HG02798 (cell line): ENCODE data around the gene GCAT.
A peak's percentile ranks its signal among the peaks of the same experiment; 100 is the strongest.

Source experiments
- ATAC-seq: cut with Tn5 transposase; IDR thresholded peaks from one replicate; pipeline ENCODE4 v1.9.1; 2021; ENCODE audit warnings: mild to moderate bottlenecking; ENCODE audit not compliant: unreplicated experiment, poor library complexity

Gene GCAT

DNA sequence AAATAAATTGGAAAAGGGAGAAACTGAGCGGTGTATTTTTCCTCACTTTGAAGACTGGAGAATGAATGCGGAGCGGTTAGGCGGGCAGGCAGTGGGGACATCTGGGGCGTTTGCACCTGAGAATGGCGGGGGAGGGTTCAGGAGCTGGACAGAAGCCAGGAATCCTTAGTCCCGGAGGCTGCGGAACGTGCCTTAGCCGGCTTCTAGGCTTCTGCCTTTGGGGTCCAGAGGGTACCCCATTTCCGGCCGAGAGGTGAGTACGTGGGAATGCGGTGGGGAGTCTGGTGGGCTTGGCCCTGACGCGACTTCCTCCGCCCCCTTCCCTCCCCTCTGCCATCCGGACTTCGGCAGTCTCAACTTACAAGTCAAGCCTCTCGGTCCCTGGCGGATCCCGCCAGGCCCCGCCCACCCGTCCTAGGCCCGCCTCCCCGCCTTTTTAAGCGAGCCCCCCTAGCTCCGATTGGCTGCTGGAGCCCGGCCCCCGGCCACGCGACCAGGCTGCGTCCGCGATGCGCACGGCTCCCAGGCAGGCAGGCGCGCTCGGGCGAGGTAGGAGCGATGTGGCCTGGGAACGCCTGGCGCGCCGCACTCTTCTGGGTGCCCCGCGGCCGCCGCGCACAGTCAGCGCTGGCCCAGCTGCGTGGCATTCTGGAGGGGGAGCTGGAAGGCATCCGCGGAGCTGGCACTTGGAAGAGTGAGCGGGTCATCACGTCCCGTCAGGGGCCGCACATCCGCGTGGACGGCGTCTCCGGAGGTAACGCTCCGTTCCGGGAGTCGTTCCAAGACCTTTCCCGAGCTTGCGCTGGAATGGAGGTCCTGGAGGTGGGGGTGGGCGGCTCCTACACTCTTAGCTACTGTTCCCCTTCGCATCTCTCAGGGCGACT, at the start of gene GCAT:
Gene GCAT (plus strand): TSS at position 525 of the 884 bp plus-strand sequence. CDS start 34 bp downstream, at position 559.
- ATAC-seq = peak; percentile 87

DNA sequence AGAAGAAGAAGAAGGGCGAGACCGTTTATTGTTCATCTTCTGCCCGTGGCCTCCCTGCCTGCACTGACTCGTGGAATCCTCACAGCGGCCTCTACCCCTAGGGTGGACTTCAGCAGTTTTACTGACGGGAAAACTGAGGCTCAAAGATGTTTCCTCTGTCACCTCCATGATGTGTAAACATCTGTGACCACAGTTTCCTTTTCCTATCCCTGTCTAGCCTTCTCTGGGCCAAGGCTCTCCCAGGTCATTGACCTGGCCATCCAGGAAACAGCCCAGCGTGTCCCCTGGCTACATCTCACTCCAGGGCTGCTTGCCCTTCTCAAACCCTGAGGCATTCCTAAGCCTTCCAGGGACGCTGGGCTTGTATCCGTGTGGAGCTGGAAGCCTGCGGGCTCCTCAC, 49.0 kb upstream of the GCAT start:
- no peak for ATAC-seq

DNA sequence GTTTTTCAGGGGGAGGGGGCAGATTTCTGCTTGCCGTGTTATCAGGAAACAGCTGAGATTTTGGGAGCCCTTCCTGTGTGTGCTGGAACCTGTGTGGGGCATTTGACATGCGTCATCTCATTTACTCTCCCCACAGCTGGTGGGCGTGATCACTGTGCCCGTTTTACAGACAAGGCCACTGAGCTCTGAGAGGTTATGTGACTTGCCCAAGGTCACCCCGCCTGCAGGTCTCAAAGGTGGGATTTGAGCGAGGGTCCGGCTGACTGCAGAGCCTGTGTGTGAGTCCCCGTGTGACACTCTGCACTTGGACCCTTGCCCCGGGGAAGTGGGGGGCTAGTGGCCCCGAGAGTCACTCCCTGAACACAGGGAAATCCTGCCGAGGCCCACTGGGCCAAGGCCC, 48.5 kb upstream of the GCAT start:
- no peak for ATAC-seq

DNA sequence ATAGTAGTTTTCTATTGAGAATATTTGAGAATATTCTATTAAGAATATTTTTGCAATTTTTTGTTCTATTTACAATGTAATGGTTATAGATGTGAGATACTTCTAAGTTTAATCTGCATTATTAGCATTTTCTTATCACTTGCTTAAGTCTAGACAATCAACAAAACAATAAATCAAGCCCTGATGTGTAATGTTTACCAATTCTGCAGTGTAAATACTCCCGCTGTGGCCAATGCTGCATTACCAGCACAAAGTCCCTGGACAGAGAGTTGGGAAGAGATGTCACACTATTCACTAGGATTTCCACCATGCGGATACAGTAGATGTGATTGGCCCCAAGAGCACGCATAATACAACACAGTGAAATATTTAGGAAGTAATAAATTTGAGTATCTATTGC, 47.6 kb upstream of the GCAT start:
- no peak for ATAC-seq

DNA sequence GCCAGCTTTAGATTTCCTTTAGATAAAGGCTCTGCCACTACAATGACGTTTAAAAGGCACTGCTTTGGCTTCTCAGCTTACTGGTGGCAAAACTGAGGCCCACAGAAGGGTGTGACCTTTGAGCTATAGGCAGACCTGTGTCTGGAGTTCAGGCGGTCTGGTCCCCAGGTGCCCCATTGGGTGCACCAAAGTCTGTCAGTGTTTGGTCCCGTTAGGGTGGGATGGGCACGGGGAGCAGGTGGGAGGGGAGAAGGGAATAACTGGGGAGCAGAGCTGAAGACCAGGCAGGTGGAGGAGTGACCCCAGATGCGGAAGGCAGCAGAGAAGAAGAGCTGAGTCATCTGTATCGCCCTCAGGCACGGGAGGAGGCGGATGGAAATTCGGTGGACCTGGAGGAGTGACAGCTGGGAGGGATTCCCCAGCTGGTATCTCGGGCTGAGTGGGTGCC, 45.3 kb upstream of the GCAT start:
- no peak for ATAC-seq

DNA sequence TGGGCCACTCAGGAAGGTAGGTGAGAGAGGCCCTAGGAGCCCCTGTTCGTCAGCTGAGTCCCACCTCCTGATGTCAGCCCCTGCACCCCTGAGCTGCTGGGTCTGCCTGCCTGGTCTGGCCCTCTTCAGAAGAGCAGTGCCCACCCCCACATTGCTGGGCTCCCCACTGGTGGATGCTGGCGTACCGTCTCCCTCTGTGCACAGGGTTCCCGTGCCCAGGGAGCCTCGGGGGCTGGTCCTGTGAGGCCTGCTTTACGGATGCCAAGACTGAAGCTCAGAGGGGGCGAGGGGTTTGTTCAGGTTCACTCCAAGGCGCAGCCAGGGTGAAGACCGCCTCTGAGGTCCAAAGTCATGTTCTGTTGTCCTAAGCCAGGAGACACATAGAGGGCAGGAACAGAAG, 44.7 kb upstream of the GCAT start:
- no peak for ATAC-seq

DNA sequence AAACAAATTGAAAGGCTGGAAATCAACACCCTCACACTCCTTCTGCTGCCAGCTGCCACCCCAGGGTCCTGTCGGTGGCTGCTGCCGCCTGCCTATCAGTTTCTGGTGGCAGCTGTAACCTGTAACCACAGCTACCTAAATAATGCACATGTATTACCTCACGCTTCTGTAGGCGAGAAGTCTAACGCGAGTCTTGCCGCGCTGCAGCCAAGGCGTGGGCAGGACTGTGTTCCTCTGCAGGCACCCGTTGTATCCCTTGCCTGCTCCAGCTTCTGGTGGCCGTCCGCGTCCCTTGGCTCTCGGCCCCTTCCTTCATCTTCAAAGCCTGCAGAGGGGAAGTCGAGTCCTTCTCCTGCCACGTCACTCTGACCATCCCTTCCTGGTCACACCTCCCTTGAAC, 44.1 kb upstream of the GCAT start:
- ATAC-seq = no peak

DNA sequence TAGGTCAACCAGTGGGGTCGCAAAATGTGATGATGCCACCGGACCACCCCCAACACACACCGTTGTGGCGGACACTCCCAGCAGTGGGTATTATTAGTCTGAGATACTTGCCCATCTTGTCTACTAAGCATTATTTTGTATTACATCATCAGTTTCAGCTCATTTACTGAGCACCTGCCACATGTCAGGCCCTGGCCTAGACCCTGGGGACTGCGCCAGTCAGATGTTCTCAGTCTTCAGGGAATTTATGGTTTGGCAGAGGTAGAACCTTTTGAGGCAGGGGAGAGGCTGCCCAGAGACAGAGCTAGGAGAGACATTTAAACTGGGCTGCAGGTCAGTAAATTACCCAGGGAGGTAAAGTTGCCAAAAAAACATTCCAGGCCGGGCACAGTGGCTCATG, 43.1 kb upstream of the GCAT start:
- no peak for ATAC-seq

DNA sequence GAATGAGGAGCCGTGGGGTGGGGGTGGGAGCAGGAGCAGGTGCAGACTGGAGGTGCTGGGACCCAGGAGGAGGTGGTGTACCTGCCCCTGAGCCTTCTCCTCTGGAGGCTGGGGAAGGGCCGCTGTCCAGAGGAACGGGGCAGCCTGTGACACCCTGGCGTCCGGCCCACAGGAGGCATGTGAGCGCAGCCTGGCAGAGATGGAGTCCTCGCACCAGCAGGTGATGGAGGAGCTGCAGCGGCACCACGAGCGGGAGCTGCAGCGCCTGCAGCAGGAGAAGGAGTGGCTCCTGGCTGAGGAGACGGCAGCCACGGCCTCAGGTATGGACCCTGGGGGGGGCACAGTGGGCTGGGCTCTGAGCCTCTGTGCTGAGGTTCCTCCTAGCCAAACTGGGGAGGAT, 42.2 kb upstream of the GCAT start:
- ATAC-seq = no peak

DNA sequence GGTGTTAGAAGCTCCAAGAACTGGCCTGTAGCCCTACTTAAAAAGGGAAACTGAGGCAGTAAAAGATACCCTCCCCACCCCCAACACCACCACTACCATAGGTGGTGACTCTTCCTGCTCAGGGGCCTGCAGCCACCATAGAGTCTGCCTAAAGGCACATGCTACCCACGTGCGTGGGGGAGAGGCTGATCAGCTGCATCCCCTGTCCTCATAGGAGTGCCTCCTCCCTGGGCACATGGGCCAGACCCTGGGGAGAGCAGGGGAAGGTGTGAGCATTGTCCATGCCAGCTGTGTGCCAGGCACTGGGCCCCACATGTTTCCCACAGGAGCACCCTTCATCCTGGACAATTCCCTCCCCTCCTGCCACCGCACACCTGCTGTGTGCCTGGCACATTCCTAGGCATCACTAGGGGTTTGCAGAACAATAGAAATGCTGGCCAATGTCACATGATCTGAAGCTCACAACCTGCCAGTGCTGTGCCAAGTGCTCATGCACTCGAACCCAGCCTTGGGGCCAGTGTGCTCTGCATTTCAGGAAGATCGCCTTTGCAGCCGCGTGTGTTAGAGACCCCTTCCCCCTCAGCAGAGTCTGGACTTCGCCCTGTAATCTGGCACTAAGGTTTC, 41.7 kb upstream of the GCAT start:
- no peak for ATAC-seq

DNA sequence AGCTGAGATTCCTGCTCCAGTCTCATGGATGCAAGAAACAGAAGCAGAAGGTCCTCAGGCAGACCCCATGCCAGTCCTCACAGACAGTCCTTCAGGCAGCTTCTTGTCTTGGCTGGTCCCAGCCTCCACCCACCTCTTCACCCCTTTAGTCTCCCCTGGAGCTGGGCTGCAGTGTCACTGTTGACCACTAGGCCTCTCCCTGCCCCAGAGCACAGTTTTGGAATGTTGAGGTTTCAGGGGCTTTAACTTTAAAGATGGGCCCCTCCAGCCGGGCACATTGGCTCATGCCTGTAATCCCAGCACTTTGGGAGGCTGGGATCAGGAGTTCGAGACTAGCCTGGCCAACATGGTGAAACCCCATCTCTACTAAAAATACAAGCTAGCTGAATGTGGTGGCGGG, 39.5 kb upstream of the GCAT start:
- no peak for ATAC-seq

DNA sequence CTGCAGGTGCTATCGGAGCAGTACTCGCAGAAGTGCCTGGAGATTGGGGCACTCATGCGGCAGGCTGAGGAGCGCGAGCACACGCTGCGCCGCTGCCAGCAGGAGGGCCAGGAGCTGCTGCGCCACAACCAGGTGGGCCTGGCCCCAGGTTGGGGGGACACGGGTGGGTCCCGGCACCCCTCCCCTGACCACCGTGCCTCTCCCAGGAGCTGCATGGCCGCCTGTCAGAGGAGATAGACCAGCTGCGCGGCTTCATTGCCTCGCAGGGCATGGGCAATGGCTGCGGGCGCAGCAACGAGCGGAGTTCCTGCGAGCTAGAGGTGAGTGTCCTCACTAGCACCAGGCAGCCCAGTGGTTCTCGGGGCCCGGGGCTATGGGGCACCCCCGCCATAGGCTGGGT, 38.7 kb upstream of the GCAT start:
- ATAC-seq = no peak

DNA sequence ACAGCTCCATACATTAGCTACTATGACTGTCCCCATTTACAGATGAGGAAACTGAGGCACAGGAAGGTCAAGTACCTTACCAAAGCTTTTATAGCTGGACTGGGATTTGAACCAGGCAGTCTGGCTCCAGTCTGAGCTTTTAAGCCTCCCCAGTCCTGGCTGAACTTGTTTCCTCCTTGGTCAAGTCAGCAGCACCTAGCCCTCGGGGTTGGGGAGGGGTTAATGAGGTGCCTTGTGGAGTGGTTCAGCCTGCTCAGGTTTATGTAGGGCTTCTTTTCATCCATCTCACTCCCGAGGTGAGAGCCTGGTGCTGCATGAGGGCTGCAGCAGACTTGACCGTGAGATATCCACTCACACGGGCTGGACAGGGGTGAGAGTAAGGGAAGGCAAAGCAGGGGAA, 36.7 kb upstream of the GCAT start:
- no peak for ATAC-seq

DNA sequence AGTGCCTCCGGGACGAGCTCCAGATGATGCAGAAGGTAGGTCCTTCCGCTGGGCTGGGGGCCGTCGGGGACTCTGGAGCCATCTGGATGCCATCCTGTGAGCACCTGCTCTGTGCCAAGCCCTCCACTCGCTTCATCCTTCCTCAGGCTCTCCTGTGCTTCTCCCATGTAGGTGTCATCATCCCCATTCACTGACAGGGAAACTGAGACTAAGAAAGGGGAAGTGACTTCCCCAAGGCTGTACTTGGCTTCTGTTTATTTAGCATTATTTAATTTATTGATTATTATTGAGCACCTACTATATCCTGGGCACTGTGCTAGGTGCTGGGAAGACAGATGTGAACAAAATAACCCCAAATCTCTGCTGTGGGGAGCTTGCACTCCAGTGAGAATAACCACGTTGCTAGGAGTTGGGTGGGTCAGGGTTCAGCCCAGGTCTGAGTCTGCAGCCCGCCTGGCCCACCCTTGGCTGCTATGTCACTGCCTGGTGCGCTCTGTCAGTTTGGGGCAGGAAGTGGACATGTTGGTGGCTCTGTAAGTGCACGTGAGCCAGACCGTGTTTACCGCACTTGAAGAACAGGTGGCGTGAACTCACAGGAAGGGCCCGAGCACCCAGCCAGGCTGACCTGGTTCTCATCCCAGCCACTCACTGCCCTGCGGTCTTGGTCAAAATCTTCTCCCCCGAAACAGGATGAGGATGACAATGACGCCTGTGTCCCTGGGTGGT, 35.9 kb upstream of the GCAT start:
- no peak for ATAC-seq

DNA sequence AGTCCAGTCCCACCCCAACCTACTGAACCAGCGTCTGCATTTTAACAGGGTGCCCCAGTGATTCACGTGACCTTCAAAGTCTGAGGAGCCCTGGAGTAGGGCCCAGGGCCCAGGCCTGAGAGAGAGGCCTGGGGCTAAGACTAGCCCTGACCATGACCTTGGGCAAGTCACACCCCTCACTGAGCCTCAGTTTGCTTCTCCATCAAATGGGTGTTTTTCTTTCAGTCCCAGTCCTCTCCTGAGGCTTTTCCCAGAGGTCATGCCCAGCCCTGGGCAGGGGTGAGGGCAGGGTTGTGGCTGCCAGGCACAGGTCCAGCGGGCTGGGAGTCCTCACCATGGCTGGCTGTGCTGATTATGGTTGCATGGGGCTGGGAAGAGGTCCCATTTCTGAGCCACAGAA, 33.0 kb upstream of the GCAT start:
- no peak for ATAC-seq

DNA sequence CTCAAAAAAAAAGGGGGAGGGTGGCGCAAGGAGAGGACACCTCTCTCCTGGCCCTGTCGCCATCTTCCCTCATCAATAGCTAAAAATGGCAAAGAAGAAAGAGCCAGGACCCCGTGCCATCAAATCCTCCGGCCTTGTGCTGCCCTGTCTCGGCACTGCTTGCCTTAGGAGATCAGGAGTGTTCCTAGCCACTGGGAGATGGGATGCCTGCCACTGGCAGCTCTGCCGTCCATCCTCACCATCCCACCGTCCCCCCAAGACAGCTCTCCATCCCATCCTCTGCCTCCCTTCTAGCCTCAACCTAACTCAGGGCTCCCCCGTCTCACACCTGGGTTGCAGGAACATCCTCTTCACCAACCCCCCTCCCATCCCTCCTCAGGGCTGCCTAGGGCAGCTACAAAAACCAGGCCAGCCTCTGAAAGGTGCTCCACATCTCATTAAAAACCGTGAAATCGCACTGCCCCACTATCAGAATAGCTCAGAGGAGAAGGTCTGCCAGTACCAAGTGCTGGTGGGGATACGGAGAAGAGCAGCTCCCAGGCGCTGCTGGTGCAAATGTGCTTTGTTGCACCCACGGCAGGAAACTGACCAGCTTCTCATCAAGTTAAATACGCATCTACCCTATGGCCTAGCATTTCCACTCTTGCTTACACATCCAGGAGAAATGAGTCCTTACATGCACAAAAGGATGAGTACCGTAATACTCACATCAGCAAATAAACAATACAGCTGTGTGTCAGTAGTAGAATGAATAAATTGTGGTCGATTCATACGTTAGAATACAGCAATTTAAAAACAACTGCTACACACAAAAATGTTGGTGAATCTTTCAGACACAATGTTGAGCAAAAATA, 31.7 kb upstream of the GCAT start:
- ATAC-seq = no peak

DNA sequence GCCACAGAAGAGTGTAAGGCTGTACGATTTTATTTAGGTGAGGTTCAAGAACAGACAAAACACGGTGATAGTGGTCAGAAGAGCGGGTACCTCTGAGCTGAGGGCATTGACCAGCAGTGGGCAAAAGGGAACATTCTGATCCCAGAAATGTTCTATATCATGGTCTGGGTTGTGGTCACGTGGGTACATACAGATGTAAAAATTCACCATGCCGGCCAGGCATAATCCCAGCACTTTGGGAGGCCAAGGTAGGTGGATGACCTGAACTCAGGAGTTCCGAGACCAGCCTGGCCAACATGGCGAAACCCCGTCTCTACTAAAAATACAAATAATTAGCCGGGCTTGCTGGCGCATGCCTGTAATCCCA, 31.1 kb upstream of the GCAT start:
- no peak for ATAC-seq

DNA sequence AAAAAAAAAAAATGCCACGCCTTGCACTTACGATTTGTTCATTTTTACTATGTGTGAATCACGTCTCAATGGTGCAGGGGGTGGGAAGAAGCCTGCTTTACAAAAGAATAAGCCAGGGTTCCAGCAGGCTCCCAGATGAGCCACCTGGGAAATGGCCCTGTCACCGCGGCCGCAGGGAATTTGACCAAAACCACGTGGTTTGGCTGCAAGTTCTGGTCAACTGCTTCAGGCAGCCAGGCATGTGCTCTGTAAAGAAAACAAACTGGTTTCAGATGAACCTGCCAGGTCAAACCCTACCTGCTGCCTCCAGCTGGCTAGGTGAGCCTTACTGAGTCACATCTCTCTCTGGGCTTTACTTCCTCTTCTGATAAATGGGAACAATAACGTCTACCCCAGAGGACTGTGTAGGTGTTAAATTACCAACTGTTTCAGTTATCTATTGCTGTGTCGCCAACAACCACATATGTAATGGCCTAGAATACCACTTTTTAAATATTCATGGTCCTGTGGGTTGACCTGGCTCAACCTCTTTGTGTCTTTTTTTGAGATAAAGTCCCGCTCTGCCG, 30.5 kb upstream of the GCAT start:
- ATAC-seq = no peak

DNA sequence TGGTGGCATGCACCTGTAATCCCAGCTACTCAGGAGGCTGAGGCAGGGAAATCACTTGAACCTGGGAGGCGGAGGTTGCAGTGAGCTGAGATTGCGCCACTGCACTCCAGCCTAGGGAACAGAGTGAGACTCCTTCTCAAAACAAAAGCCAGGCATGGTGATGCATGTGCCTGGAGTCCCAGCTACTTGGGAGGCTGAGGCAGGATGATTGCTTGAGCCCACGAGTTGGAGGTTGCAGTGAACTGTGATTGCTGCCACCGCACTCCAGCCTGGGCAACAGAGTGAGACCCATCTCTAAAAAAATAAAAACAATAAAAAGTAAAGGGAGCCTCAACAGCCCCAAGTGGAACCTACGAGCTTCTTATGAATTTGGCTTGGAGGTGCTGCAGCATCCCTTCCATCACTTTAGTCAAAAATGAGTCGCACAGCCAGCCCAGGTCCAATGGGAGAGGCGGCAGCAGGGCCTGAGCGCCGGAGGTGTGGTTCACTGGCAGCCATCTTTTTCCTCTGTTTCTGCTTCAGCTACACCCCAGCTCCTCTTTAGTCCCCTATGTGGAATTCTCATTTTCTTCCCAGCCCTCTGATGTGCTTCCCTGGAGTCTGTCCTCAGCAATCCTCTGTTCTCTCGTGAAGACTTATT, 29.2 kb upstream of the GCAT start:
- no peak for ATAC-seq
